Astrocyte (in vitro differentiated cells and primary cell): ENCODE measurements around the gene CEBPG. TPM values are rescaled to one million over a fixed set of nuclear protein-coding genes. Genes with fewer than 3 reads are reported as not detected.

Experiments
- DNase-seq: peaks from one replicate; pipeline ENCODE4 v3.0.0-alpha.2; 2010; ENCODE audit warnings: low read depth
- FAIRE-seq: peaks from 2 replicates; lab custom pipeline; 2011; peaks lifted over from hg19 to GRCh38; lab: Jason Lieb, UNC
- H2AFZ ChIP-seq: 2 replicates; pipeline ENCODE4 v1.6.0; 2012; ENCODE audit warnings: low read depth, low read length, inconsistent platforms
- H3K27ac ChIP-seq: 2 replicates; pipeline ENCODE4 v1.5.1; 2011; ENCODE audit warnings: low read depth, low read length, inconsistent platforms
- H3K27me3 ChIP-seq: 2 replicates; pipeline ENCODE4 v1.6.0; 2011; ENCODE audit warnings: low read length, inconsistent platforms; ENCODE audit not compliant: insufficient read depth
- H3K36me3 ChIP-seq: 2 replicates; pipeline ENCODE4 v1.5.1; 2011; ENCODE audit warnings: low read length, inconsistent platforms; ENCODE audit not compliant: insufficient read depth
- H3K4me1 ChIP-seq: 2 replicates; pipeline ENCODE4 v1.5.1; 2011; ENCODE audit warnings: low read length, inconsistent platforms; ENCODE audit not compliant: insufficient read depth
- H3K4me2 ChIP-seq: 2 replicates; pipeline ENCODE4 v1.6.0; 2012; ENCODE audit warnings: low read length, inconsistent platforms
- H3K4me3 ChIP-seq: 2 replicates; pipeline ENCODE4 v1.5.1; 2011; ENCODE audit warnings: low read depth, mild to moderate bottlenecking, low read length, inconsistent platforms; ENCODE audit not compliant: insufficient read depth
- H3K79me2 ChIP-seq: 2 replicates; pipeline ENCODE4 v1.6.0; 2012; ENCODE audit warnings: mild to moderate bottlenecking, low read length, inconsistent platforms; ENCODE audit not compliant: insufficient read depth
- H3K9ac ChIP-seq: 2 replicates; pipeline ENCODE4 v1.6.0; 2012; ENCODE audit warnings: mild to moderate bottlenecking, low read length, inconsistent platforms
- H3K9me3 ChIP-seq: 2 replicates; pipeline ENCODE4 v1.5.1; 2012; ENCODE audit warnings: low read depth, mild to moderate bottlenecking, low read length, inconsistent platforms; ENCODE audit not compliant: insufficient read depth
- H4K20me1 ChIP-seq: 2 replicates; pipeline ENCODE4 v1.6.0; 2012; ENCODE audit warnings: low read length, inconsistent platforms; ENCODE audit not compliant: insufficient read depth
- H3K27ac Mint-ChIP-seq: one replicate; pipeline ENCODE4 v1.8.0; 2021; ENCODE audit warnings: mild to moderate bottlenecking, mixed read lengths; ENCODE audit not compliant: unreplicated experiment
- H3K27me3 Mint-ChIP-seq: one replicate; pipeline ENCODE4 v1.8.0; 2021; ENCODE audit warnings: low read depth, mixed read lengths; ENCODE audit not compliant: unreplicated experiment
- H3K36me3 Mint-ChIP-seq: one replicate; pipeline ENCODE4 v1.8.0; 2021; ENCODE audit warnings: low read depth, mixed read lengths; ENCODE audit not compliant: unreplicated experiment
- H3K4me1 Mint-ChIP-seq: one replicate; pipeline ENCODE4 v1.8.0; 2021; ENCODE audit warnings: low read depth, mixed read lengths; ENCODE audit not compliant: unreplicated experiment
- H3K4me3 Mint-ChIP-seq: one replicate; pipeline ENCODE4 v1.8.0; 2021; ENCODE audit warnings: mild to moderate bottlenecking, moderate library complexity, mixed read lengths; ENCODE audit not compliant: unreplicated experiment
- H3K9me3 Mint-ChIP-seq: one replicate; pipeline ENCODE4 v1.8.0; 2021; ENCODE audit warnings: mild to moderate bottlenecking, mixed read lengths; ENCODE audit not compliant: unreplicated experiment
- CTCF ChIP-seq: IDR thresholded peaks from 2 replicates; pipeline ENCODE4 v1.5.1; 2011; ENCODE audit warnings: low read depth, mild to moderate bottlenecking, inconsistent platforms, low read length, moderate library complexity; ENCODE audit not compliant: insufficient read depth
- EZH2 ChIP-seq: IDR thresholded peaks from 2 replicates; pipeline ENCODE4 v1.6.1; 2012; ENCODE audit warnings: mild to moderate bottlenecking, low read length, inconsistent platforms; ENCODE audit not compliant: insufficient read depth
- total RNA-seq: library from RNA; stranded (reverse); gene quantifications from 2 replicates; pipeline ENCODE4 v1.2.1, GENCODE V29; 2021

Gene CEBPG
- total RNA-seq, 1 donor from 2014 or later = 31.7 TPM

GRCh38 chr19:33362508-33363228, 10.8 kb upstream of the CEBPG start:
- no peaks in the 10 kb centered on the region for H3K4me1 Mint-ChIP-seq
- H3K27ac ChIP-seq = no peak overlapping the region
- H3K9ac ChIP-seq = no peak overlapping the region
- H3K9me3 ChIP-seq = no peaks in the 10 kb centered on the region
- TF ChIP-seq EZH2 (no peak), CTCF (no peak)
- H3K4me3 Mint-ChIP-seq = no peak overlapping the region
- DNase-seq (no peak), FAIRE-seq (no peak)
- H3K27ac Mint-ChIP-seq = no peak overlapping the region
- no peaks in the 10 kb centered on the region for H3K36me3 Mint-ChIP-seq
- H3K27me3 Mint-ChIP-seq = peaks cover 67% of the 10 kb centered on the region
- no peaks in the 10 kb centered on the region for H3K4me1 ChIP-seq
- H3K9me3 Mint-ChIP-seq = peaks cover 11% of the 10 kb centered on the region
- H4K20me1 ChIP-seq = no peaks in the 10 kb centered on the region
- no peak overlapping the region for H2AFZ ChIP-seq
- H3K4me2 ChIP-seq = no peak overlapping the region
- H3K4me3 ChIP-seq = no peak overlapping the region
- H3K27me3 ChIP-seq = peaks cover 7% of the 10 kb centered on the region
- no peaks in the 10 kb centered on the region for H3K36me3 ChIP-seq
- no peaks in the 10 kb centered on the region for H3K79me2 ChIP-seq

GRCh38 chr19:33363476-33363875, 10.0 kb upstream of the CEBPG start:
- Histone ChIP-seq H3K4me3 (no peak overlapping the region), H3K79me2 (no peaks in the 10 kb centered on the region), H3K4me2 (no peak overlapping the region), H2AFZ (no peak overlapping the region), H3K9ac (no peak overlapping the region), H3K36me3 (no peaks in the 10 kb centered on the region), H3K27me3 (peaks cover 7% of the 10 kb centered on the region), H4K20me1 (no peaks in the 10 kb centered on the region), H3K4me1 (peaks cover 5% of the 10 kb centered on the region), H3K27ac (no peak overlapping the region), H3K9me3 (no peaks in the 10 kb centered on the region)
- peaks cover 7% of the 10 kb centered on the region for H3K9me3 Mint-ChIP-seq
- no peaks in the 10 kb centered on the region for H3K4me1 Mint-ChIP-seq
- no peak for FAIRE-seq
- H3K4me3 Mint-ChIP-seq = no peak overlapping the region
- H3K36me3 Mint-ChIP-seq = no peaks in the 10 kb centered on the region
- no peak for TF ChIP-seq CTCF
- TF ChIP-seq EZH2 = no peak
- no peak for DNase-seq
- H3K27me3 Mint-ChIP-seq = peaks cover 64% of the 10 kb centered on the region
- H3K27ac Mint-ChIP-seq = no peak overlapping the region

- Histone ChIP-seq H3K9me3 (no peaks in the 10 kb centered on the region), H2AFZ (no peak overlapping the region), H3K4me2 (no peak overlapping the region), H3K27ac (no peak overlapping the region), H3K36me3 (no peaks in the 10 kb centered on the region), H3K27me3 (peaks cover 7% of the 10 kb centered on the region), H4K20me1 (no peaks in the 10 kb centered on the region), H3K4me1 (peaks cover 5% of the 10 kb centered on the region), H3K9ac (no peak overlapping the region), H3K4me3 (no peak overlapping the region), H3K79me2 (no peaks in the 10 kb centered on the region)
- Mint-ChIP-seq H3K36me3 (no peaks in the 10 kb centered on the region), H3K4me3 (no peak overlapping the region), H3K27me3 (peaks cover 50% of the 10 kb centered on the region), H3K4me1 (no peaks in the 10 kb centered on the region), H3K9me3 (peaks cover 2% of the 10 kb centered on the region), H3K27ac (no peak overlapping the region)
- DNase-seq = no peak
- TF ChIP-seq CTCF (no peak), EZH2 (no peak)
- FAIRE-seq = no peak
Observed at GRCh38 chr19:33365691-33366090, 7.8 kb upstream of the CEBPG start.
